DMS79 (cell line): ENCODE results near the gene TPX2.
A peak's percentile ranks its signal among the peaks of the same experiment; 100 is the strongest.
"Not testable (repeated sequence)": the region's sequence is repeated elsewhere in the genome, so short reads cannot be mapped to it uniquely, and the experiment has no call there.

Experiments
- DNase-seq: peaks from one replicate; lab custom pipeline; 2025; lab: John Stamatoyannopoulos, UW

TPX2 gene

DNA sequence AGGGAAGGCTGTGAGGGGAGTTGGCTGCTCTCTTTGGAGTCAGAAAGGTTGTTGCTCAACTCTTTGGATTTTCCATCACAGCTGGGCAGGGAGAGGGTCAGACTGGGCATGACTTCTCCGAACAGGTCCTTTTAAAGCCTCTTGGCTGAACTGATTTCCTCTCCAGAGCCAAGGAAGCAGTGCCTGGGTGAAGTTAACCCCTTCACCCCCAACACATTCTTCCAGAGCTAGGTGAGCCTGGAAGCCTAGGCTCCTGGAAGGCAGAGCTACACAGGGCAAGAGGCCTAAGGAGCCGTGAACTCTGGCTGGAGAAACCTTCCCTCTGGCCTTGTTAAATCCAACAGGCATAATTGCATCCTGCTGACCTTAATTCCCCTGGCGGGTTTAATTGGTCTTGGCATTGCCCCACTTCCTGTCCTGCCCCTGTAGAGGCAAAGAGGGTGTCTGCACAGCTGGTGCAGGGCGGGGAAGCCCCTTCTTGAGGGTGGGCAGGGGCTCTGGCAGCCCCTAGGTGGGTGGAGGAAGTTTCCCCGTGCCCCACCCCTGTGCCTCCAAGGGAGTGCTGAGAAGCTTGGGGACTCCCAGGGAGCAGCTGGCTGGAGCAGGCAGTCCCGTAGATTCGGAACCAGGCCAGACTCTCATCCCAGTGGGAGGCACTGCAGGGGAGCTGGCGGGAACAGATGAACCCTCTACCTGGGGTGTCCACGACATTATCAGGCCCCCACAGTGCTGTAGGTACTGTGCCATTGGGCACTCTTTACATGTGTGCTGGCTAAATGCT is 76.5 kb downstream of the TPX2 start:
- peak; percentile 30 for DNase-seq

DNA sequence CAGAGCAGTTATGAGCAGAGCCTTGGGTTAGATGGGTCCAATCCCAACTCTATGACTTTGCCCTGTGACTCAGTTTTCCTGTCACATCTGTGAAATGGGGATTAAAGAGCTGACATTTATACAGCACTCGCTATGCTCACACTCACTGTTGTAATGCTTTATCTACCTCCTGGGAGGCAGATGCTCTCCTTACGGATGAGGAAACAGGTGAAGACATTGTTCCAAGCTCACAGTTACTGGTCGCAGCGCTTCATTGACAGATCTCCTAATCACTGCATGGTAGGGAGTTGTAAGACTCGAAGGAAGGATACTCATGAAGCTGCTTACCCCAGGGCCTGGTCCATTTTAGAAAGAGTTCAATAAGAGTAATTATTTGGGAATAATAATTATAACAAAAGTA is 77.1 kb downstream of the TPX2 start:
- no peak for DNase-seq

DNA sequence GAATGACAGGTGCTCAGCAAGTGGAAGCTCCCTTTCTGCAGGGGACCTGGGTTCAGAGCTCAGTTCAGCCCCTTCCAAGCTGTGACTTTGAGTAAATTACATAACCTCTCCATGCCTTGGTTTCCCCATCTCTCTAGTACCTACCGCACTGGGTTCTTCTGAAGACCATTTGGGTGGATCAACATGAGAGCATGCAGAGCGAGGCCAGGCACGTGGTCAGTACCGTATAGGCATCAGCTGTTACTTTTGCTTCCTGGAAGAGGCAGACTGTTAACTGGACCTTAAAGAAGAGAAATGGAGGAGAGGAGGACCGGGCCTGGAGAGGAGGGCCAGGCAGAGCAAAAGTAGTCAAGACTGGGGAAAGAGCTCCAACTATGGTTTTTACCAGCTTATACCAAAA is 78.4 kb downstream of the TPX2 start:
- no peak for DNase-seq

DNA sequence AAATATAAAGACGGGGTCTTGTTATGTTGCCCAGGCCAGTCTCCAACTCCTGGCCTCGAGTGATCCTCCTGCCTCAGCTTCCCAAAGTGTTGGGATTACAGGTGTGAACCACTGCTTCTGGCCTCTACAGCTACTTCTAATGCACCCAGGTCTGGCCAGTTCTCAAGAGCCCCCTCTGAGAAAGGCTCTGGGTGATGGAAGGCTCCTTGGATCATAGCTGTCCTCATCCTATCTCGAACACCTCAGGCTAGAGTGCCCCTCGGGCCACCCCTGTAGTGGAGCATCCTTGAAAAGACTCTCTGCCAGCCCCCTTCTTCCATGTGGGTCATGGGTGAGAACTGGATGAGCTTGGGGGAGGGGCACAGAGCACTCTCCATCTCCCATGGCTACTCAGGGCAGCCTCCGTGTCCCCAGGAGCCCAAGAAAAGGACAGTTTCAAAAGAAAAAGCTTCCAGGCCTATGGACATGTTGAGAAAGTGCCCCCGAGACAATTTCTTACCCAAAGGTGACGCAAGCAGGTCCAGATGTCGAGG is 79.4 kb downstream of the TPX2 start:
- DNase-seq: no peak

DNA sequence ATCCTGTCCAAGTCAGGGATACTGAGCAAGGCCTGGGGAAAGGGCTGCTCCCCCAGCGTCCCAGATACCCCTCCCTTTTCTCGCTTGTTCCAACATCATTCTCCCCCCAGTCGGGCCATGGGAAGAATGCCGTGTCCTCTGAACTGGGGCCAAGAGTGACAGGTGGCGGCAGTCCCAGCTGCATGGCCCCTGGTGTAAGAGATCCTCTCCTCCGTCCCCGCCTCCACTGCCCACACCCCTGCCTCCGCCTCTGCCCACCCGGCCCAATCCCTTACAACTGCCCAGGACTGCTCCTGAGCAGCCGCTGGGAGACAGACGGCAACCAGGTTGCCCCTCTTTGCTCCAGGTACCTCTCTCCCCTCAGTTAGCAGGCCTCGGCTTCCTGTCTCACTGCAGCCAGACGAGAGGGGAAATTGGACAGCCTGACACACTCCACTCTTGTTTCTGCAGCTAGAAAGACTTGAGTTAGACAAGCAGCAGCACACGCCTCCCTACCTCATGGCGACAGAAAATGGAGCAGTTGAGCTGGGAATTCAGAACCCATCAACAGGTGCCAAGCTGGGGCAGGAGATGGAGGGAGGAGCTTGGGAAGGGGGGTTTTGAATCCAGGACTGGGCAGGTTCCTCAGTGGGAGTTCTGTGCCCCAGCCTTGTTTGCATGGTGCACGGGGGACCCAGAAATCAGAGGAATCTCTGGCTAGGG is 80.1 kb downstream of the TPX2 start, which contains the start of gene MYLK2:
MYLK2 (plus strand) TSS at position 274 of the 702 bp plus-strand sequence; CDS start at position 499, 225 bp downstream.
- DNase-seq: no peak

DNA sequence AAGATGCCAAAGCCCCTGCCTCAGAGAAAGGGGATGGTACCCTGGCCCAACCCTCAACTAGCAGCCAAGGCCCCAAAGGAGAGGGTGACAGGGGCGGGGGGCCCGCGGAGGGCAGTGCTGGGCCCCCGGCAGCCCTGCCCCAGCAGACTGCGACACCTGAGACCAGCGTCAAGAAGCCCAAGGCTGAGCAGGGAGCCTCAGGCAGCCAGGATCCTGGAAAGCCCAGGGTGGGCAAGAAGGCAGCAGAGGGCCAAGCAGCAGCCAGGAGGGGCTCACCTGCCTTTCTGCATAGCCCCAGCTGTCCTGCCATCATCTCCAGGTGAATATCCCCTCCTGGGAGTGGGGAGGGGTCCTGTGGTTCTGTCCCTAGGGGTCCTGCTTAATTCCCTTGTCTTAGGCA is 81.1 kb downstream of the TPX2 start:
- DNase-seq: no peak

DNA sequence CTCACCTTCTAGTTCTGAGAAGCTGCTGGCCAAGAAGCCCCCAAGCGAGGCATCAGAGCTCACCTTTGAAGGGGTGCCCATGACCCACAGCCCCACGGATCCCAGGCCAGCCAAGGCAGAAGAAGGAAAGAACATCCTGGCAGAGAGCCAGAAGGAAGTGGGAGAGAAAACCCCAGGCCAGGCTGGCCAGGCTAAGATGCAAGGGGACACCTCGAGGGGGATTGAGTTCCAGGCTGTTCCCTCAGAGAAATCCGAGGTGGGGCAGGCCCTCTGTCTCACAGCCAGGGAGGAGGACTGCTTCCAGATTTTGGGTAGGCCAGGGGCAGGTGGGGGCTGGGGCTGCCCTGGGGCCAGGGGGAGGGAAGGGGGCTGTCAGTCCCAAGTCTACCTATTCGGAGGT is 82.3 kb downstream of the TPX2 start:
- no peak for DNase-seq

DNA sequence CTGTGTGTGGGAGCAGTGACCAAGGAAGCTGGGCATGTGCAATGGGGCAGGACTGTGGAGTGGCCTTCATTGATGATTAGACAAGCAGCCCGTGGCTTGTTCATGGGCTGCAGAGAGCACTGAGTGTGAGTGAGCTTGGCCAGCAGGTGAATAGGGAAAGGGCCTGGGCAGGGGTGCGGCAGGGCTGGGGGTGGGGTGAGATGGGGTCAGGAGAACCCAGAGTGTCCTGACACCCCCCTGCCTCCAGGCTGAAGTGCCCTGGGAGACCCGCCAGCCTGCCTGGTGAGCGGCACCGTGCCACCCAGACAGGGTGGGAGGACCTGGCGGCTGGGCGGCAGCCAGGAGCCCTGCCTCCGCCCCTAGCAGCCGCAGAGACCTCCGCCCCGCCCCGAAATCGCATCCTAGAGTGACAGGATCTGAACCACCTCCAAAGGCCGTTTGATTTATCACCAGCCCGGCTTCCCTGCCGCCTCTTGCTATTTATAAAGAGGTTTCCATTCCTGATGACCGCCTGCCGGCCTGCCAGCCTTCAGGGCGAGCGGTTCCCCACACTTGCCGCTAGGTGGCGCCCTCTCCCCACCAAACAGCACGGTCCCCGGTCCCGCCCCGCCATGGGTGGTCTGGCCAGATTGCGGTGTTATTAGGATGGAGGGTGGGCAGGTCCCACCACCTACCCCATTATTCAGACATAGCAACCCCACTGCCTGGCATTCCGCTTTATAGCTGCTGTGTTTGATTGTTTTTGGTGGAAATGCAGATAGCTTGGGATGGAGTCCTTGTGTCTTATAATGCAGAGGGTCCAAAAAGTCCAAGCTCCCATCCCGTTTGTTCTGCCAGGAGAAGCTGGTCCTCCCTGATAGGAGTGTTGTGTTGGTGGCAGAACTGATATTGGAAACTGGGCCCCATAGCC is 83.6 kb downstream of the TPX2 start:
- peak; percentile 94 for DNase-seq

DNA sequence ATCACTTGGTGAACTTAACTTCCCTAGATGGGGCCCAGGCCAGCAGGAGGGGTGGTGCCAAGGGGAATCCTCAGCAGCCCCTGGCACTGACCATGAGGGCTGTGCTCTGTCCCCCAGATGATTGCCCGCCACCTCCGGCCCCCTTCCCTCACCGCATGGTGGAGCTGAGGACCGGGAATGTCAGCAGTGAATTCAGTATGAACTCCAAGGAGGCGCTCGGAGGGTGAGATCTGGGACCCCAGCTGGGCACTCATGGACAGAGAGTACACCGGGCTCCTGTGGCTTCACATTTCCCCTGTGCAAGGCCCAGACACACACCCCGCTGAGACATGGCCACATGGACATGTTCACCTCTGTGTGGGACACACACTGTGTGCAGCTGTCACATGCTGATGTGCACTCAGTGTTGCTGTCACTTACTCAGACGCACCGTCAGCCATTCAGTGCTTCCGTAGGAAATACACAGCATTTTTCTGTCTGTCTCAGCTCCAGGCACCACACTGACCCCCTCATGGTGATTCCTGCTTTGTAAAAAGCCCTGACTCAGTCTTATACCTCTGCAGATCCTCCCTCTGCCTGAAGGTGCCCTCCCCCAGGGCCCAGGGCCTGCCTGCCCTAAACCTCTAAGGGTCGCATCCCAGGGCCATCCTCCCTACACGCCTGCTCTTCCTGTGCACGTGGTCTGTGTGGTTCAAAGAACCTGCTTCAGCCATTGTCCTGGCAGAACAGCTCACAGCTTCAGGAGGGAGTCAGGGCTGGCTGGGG is 84.5 kb downstream of the TPX2 start:
- no peak for DNase-seq

DNA sequence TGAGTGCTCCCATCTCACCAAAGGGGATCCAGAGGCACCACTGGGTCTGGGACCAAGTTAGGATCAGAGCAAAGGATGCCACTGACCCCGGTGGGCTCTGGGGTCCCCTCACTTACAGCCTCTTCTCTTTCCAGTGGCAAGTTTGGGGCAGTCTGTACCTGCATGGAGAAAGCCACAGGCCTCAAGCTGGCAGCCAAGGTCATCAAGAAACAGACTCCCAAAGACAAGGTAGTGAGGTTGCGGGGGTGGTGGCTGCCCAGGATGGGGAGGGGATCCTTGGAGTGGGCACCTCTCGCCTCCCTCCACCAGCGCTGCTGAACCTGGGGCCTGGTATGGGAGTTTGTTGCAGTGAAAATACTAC is 85.0 kb downstream of the TPX2 start:
- no peak for DNase-seq

DNA sequence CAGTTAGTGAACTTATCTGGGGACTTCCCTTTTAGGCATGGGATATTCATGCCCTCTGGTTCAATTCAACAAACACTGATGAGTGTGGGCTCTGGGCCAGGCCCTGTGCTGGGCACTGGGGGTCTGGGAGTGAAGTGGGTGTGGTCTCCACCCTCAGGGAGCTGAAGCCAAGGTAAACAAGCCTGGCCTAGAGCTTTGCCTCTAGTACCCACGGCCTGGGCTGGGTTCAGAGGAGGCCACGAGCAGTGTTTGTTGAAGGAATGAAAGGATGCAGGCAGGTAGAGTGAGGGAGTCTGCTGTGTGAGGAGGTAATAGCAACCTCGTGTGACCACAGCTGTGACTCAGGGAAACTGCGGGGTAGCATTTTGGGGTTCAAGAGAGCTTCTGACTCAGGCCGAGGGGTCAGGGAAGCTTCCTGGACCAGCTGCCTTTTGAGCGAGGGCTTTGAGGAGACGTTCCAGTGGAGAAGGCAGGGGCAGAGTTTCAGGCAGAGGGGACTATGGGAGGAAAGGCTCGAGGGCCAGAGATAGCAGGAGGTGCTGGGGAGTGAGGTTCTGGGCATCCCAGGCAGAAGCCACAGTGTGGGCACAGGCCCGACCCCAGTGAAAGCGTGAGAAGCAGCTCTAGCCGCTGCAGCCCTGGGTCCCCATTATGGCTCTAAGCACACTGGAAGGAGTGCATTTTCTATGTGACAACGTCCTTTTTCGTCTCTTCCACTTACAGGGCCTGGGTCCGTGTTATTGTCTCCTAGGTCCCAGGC is 85.6 kb downstream of the TPX2 start:
- DNase-seq: no peak

GRCh38 chr20:31826074-31826473 is 87.0 kb downstream of the TPX2 start:
- no peak for DNase-seq

DNA sequence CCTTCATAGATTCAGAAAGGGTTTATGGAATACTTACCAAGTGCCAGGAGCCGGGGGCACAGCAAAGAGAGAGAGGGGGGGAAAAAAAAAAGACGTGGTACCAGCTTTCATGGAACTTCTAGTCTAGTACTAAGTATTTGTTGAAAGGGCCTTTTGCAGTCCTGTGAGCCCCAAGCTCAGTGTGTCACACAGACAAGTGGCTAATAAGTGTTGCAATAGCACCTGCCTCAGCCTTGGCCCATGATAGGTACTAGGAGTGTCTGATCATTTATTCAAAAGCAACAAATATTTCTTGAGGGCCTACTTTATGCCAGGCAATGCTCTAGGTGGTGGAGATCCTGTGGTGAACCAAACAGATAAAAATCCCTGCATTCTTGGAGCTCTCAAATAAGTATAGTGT is 88.0 kb downstream of the TPX2 start:
- no peak for DNase-seq

- not testable (repeated sequence) for DNase-seq
These were observed 88.9 kb downstream of the TPX2 start for GRCh38 chr20:31828016-31828415.

DNA sequence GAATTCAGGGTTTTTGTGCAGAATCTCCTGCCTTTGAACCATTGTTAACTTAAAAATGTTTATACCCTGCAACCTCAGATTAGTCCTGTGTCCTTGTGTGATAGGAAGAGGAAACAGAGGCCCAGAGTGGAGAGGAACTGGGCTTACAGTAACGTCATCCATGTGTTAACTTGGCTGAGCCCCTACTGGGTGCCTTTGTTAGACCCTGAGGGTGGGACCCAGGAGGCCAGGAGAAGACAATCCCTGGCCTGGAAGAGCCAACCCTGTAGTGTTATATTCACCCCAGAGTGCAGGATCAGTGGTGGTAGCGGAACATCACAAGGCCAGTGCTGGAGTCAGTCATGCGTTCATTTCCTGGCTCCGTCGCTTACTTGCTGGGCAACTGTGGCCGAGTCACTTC is 90.6 kb downstream of the TPX2 start:
- DNase-seq: no peak

- no peak for DNase-seq
These were observed 91.4 kb downstream of the TPX2 start for GRCh38 chr20:31830406-31830981.

DNA sequence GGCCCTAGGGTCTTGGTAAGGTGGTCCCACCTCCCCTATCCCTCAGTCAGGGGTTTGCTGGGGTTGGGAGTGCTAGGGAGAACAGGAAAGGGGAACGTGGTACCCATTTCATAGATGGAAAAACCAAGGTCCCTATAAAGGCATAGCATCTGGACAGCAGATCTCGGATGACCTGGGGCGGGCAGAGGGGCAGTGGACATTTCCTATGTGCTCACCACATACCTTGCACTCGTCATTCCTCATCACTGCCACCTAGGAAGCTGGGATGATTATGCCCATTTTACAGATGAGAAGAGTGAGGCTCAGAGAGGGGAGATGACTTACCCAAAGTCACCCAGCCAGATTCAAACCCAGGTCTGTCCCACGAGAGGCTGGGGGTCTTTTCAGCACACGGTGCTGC is 92.1 kb downstream of the TPX2 start:
- no peak for DNase-seq

DNA sequence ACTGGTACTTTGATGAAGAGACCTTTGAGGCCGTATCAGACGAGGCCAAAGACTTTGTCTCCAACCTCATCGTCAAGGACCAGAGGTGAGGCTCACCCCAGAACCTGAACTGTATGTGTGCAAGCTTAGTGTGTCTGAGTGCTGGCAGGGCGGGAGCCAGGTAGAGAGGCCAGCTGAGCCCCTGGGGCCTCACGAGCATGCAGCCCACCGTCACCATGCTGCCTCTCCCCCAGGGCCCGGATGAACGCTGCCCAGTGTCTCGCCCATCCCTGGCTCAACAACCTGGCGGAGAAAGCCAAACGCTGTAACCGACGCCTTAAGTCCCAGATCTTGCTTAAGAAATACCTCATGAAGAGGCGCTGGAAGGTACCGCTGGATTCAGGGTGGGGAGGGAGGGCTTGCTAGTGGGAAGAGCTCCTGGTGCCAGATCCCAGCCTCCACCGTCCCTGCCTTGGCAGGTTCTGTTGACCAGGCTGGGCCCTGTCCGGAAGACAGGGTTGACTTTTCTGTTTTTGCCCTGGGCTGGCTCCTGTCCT is 92.7 kb downstream of the TPX2 start:
- DNase-seq: no peak

GRCh38 chr20:31833130-31833930 is 94.2 kb downstream of the TPX2 start:
- no peak for DNase-seq
